Ovary (tissue), 3 donors: ENCODE results near the gene TRIM44.

Source experiments
- EP300 ChIP-seq: sonication (generic); formaldehyde crosslinking; IDR thresholded peaks from one replicate; pipeline ENCODE4 v1.6.1; 2017; ENCODE audit warnings: antibody characterized with exemption
- POLR2A ChIP-seq: fragments of 450-650 bp; IDR thresholded peaks from one replicate; pipeline ENCODE4 v1.6.1; 2017; ENCODE audit warnings: antibody characterized with exemption, mild to moderate bottlenecking, moderate library complexity
- TF ChIP-seq, protein P1 (sequence below), 3 donors: fragments of 450-650 bp in 2 of 3; fragments of 200-600 bp in 1 of 3; IDR thresholded peaks; one replicate each; pipeline versions ENCODE4 v1.5.1 to v1.8.0; 2016 to 2022; ENCODE audit warnings: antibody characterized with exemption in 3 of 3, mild to moderate bottlenecking in 1 of 3
- donor health status: DM: no; HTN: no; CAD: no.

DNA sequence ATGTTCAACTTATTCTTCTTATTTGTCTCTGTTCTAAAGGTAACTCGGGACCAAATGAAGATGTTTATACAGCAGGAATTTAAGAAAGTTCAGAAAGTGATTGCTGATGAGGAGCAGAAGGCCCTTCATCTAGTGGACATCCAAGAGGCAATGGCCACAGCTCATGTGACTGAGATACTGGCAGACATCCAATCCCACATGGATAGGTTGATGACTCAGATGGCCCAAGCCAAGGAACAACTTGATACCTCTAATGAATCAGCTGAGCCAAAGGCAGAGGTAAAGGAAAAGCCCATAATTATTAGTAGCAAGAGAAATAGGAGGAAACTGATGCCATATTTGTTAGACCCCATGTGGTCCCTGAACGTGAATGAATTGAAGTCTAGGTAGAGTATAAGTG, 63.3 kb downstream of the TRIM44 start:
- TF ChIP-seq, protein P1, sequence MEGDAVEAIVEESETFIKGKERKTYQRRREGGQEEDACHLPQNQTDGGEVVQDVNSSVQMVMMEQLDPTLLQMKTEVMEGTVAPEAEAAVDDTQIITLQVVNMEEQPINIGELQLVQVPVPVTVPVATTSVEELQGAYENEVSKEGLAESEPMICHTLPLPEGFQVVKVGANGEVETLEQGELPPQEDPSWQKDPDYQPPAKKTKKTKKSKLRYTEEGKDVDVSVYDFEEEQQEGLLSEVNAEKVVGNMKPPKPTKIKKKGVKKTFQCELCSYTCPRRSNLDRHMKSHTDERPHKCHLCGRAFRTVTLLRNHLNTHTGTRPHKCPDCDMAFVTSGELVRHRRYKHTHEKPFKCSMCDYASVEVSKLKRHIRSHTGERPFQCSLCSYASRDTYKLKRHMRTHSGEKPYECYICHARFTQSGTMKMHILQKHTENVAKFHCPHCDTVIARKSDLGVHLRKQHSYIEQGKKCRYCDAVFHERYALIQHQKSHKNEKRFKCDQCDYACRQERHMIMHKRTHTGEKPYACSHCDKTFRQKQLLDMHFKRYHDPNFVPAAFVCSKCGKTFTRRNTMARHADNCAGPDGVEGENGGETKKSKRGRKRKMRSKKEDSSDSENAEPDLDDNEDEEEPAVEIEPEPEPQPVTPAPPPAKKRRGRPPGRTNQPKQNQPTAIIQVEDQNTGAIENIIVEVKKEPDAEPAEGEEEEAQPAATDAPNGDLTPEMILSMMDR (IDR thresholded peaks at IDR 0.05) = no peak
- TF ChIP-seq POLR2A (no peak), EP300 (no peak)
